Heart right ventricle (tissue), 16 donors: ENCODE measurements around the gene MS4A15. TPM values are rescaled to one million over a fixed set of nuclear protein-coding genes. Genes with fewer than 3 reads are reported as not detected.
"Not testable (repeated sequence)": the region's sequence is repeated elsewhere in the genome, so short reads cannot be mapped to it uniquely, and the experiment has no call there.

Experiments used
- ATAC-seq, 8 donors: fragments of 200-7000 bp; cut with Tn5 transposase; one replicate each; pipeline ENCODE4 v1.9.1; 2020; ENCODE audit warnings: mild to moderate bottlenecking in 8 of 8, moderate library complexity in 8 of 8, moderate number of reproducible peaks in 1 of 8
- DNase-seq, 2 donors: peaks; one replicate each; pipeline ENCODE4 v3.0.0-alpha.2; 2020
- H3K27ac ChIP-seq, 10 donors: fragments of 200-600 bp; sonication (generic) in 2 of 10; one replicate each; pipeline versions ENCODE4 v1.5.0 to v1.8.0; 2020 to 2022; ENCODE audit warnings: mild to moderate bottlenecking in 3 of 10
- H3K27me3 ChIP-seq, 7 donors: fragments of 200-600 bp; one replicate each; pipeline ENCODE4 v1.8.0; 2021 to 2022; ENCODE audit warnings: mild to moderate bottlenecking in 2 of 7
- H3K36me3 ChIP-seq, 9 donors: fragments of 200-600 bp; sonication (generic) in 1 of 9; one replicate each; pipeline versions ENCODE4 v1.5.0 to v1.8.0; 2020 to 2022; ENCODE audit warnings: mild to moderate bottlenecking in 2 of 9
- H3K4me1 ChIP-seq, 9 donors: fragments of 200-600 bp; sonication (generic) in 1 of 9; one replicate each; pipeline versions ENCODE4 v1.5.0 to v1.8.0; 2020 to 2022; ENCODE audit warnings: mild to moderate bottlenecking in 4 of 9
- H3K4me3 ChIP-seq, 10 donors: fragments of 200-600 bp; sonication (generic) in 2 of 10; one replicate each; pipeline versions ENCODE4 v1.5.0 to v1.8.0; 2020 to 2022; ENCODE audit warnings: mild to moderate bottlenecking in 7 of 10, moderate library complexity in 2 of 10
- H3K9me3 ChIP-seq, 11 donors: fragments of 200-600 bp in 10 of 11; sonication (generic) in 2 of 11; one replicate each; pipeline versions ENCODE4 v1.5.0 to v1.8.0; 2013 to 2022; ENCODE audit warnings: mild to moderate bottlenecking in 2 of 11, control low read depth in 1 of 11, moderate library complexity in 1 of 11
- WGBS, 2 donors: extraction: QIAGEN DNeasy Blood & Tissue Kit; methylation state at CpG; one replicate each; pipeline ENCODE4 v1.1.7; 2013; ENCODE audit warnings: inconsistent platforms in 1 of 2; 5-methylcytosine and 5-hydroxymethylcytosine counted together
- intact Hi-C, 10 donors: fragments of 100-400 bp; cut with DNase I; formaldehyde crosslinking; loops; one replicate each; pipeline versions ENCODE4 v1.11.1 to v1.14.2; 2022
- polyA plus RNA-seq, 2 donors: library from polyadenylated mRNA; stranded (reverse); fragments of 200-250 nt; gene quantifications; one replicate each; pipeline ENCODE4 v1.2.3, GENCODE V29; 2013
- total RNA-seq, 10 donors: library from RNA; stranded (reverse); fragmentation: NEBNext Ultra II Directional in 3 of 10; extraction: Animal tissue kit (Norgen Biotek cat#: 25700) in 3 of 10; gene quantifications; one replicate each; pipeline versions ENCODE4 v1.2.1 to v1.2.4, GENCODE V29; 2021 to 2023
- TF ChIP-seq, protein P1 (sequence below), 9 donors: fragments of 200-600 bp; sonication (generic) in 2 of 9; IDR thresholded peaks; one replicate each; pipeline versions ENCODE4 v1.5.0 to v1.8.0; 2021 to 2022; ENCODE audit warnings: antibody characterized with exemption in 9 of 9, mild to moderate bottlenecking in 5 of 9, moderate library complexity in 1 of 9
- donor health status: Arrhythmogenic right ventricular cardiomyopathy.
- donor health status: ischemic (EF 13 %, LVEDD 7.1; RV severe dilation, severe dysfunction).
- donor health status: healthy with polysubstance abuse.
- donor health status: DM: no; HTN: yes; CAD: no.
- donor health status: DM: no; HTN: no; CAD: no.
- donor health status: ischemic (EF 25% LVEDD 6.9; RV normal size, moderate dysfunction).
- donor health status: ischemic (EF 25% LVEDD 5.7; RV mildly dilated, moderate dysfunction).
- donor health status: healthy.
- donor health status: DM: yes; HTN: yes; CAD: no.
- donor health status: Ischemic cardiomyopathy.
- donor health status: ischemic (EF 35%, LVEDD 5.7; RV mildly dilated, moderate dysfunction).
- donor health status: nonischemic (EF 11% LVEDD 7.7; RV severe dilation, severe dysfunction).
- donor health status: DM: yes; HTN: yes; CAD: no.
- donor health status: PGD.
- donor health status: ischemic (EF 29% LVEDD 5.4; RV normal size, mild dysfunction).
- donor health status: nonischemic (EF 23%, LVEDD 6.1; RV moderate dilation, normal function).

The MS4A15 gene
- total and polyA plus RNA-seq, 12 donors: not detected

DNA sequence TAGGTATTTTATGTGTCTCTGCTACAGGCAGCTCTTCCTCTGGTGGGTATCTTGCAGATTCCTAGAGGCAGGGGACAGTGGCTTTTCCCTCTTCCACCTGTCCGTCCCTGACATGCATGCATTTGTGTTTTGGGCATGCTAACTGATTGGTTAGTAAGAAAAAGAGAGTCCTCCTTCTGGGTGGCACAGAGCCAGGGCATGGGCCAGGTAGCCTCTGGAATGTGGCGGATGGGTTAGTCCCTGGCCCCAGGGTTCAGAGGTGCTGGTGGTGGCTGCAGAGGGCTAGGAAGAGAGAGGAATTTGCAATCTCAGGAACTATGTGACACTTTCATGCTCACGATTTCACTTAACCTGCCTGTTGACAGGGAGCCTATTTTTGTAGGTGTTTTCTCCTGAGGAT lies 5.8 kb upstream of the MS4A15 start:
- intact Hi-C loops: no loop called here
- Histone ChIP-seq H3K9me3 (no peaks in the 10 kb centered on the region), H3K36me3 (no peaks in the 10 kb centered on the region), H3K4me3 (no peak overlapping the region), H3K4me1 (no peaks in the 10 kb centered on the region), H3K27ac (no peak overlapping the region), H3K27me3 (peaks cover 0 to 46% (median 33%) of the 10 kb centered on the region in 7 donors)
- TF ChIP-seq, protein P1, sequence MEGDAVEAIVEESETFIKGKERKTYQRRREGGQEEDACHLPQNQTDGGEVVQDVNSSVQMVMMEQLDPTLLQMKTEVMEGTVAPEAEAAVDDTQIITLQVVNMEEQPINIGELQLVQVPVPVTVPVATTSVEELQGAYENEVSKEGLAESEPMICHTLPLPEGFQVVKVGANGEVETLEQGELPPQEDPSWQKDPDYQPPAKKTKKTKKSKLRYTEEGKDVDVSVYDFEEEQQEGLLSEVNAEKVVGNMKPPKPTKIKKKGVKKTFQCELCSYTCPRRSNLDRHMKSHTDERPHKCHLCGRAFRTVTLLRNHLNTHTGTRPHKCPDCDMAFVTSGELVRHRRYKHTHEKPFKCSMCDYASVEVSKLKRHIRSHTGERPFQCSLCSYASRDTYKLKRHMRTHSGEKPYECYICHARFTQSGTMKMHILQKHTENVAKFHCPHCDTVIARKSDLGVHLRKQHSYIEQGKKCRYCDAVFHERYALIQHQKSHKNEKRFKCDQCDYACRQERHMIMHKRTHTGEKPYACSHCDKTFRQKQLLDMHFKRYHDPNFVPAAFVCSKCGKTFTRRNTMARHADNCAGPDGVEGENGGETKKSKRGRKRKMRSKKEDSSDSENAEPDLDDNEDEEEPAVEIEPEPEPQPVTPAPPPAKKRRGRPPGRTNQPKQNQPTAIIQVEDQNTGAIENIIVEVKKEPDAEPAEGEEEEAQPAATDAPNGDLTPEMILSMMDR (IDR thresholded peaks at IDR 0.05): no peak
- ATAC-seq (no peak), DNase-seq (no peak)
- WGBS, 2 donors: 55 to 61% methylated on average over 3 of the region's 3 CpGs

DNA sequence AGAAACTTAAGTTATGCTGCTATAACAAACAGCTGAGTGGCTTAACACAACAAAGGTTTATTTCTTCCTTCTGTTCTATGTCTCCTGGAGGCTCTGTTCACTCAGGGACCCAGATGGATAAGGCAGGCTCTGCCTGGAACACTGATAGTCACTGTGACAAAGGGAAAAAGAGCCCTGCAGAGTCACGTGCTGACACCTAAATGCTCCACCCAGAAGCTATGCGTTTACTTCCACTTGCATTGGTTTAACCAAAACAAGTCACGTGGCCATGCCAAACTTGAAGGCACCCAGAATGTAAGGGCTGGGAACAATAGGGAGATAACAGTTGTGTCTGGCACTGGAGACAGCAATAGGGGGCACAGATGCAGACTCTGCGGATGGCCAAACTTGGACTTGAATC lies 3.4 kb upstream of the MS4A15 start:
- H3K4me1 ChIP-seq: no peaks in the 10 kb centered on the region
- no peak for DNase-seq
- H3K27me3 ChIP-seq: peaks cover 0 to 63% (median 40%) of the 10 kb centered on the region in 7 donors
- intact Hi-C loops: no loop called here
- TF ChIP-seq, protein P1 (IDR thresholded peaks at IDR 0.05): no peak
- WGBS, 2 donors: 51% methylated on average over 4 of the region's 4 CpGs
- peaks cover 0 to 5% (median 0%) of the 10 kb centered on the region in 11 donors for H3K9me3 ChIP-seq
- no peak overlapping the region for H3K27ac ChIP-seq
- ATAC-seq: no peak
- no peak overlapping the region for H3K4me3 ChIP-seq
- no peaks in the 10 kb centered on the region for H3K36me3 ChIP-seq

DNA sequence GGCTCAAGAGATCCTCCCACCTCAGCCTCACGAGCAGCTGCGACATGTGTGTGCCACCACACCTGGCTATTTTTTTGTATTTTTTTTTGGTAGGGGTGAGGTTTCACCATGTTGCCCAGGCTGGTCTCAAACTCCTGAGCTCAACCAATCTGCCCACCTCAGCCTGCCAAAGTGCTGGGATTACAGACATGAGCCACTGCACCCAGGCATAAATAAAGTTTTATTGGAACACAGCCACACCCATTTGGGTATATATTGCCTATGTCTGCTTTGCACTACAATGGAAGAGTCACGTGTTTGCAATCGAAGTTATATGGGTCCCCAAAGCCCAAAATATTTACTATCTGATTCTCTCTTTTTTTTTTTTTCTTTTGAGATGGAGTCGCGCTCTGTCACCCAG lies 1.8 kb upstream of the MS4A15 start:
- TF ChIP-seq, protein P1 (IDR thresholded peaks at IDR 0.05): no peak
- DNase-seq: no peak
- intact Hi-C loops: no loop called here
- Histone ChIP-seq H3K27ac (no peak overlapping the region), H3K9me3 (peaks cover 0 to 5% (median 0%) of the 10 kb centered on the region in 11 donors), H3K4me3 (no peak overlapping the region), H3K36me3 (no peaks in the 10 kb centered on the region), H3K27me3 (peaks cover 0 to 64% (median 40%) of the 10 kb centered on the region in 7 donors), H3K4me1 (peaks cover 0 to 9% (median 0%) of the 10 kb centered on the region in 9 donors)
- ATAC-seq: no peak
- WGBS, 2 donors: 87 to 90% methylated on average over 6 of the region's 6 CpGs

DNA sequence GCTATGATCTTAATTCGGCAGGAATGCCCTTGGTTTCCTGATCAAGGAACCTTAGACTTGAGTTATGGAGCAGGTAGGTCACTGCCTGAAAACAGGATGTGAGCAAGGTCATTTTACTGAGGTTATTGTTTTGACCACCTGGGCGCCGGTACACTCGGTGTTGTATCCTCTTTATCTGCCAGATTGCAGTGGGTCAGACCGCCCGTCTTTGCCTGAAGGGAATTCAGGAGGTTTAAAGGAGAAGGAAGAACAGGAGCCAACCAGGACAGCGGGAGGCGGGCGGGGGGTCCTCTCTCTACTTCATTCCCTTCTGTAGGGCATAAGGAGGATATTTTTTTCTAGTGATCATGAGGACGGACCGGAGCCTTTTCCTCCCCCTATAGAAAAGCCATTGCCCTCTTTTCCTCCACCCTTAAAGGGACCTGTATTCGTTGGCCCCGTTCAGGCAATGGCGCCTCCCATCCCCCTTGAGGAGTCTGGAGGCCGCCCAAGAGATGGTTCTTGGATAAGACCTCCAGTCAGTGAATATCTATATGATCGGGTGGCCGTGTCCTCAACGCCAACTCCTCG lies 649 bp downstream of the MS4A15 start:
- H3K4me3 ChIP-seq: no peak overlapping the region
- peaks cover 0 to 50% (median 28%) of the 10 kb centered on the region in 7 donors for H3K27me3 ChIP-seq
- H3K4me1 ChIP-seq: peaks cover 0 to 11% (median 0%) of the 10 kb centered on the region in 9 donors
- 86 to 93% methylated on average over 19 of the region's 19 CpGs for WGBS, 2 donors
- DNase-seq (no peak), ATAC-seq (no peak)
- H3K36me3 ChIP-seq: no peaks in the 10 kb centered on the region
- peaks cover 0 to 5% (median 0%) of the 10 kb centered on the region in 11 donors for H3K9me3 ChIP-seq
- no peak overlapping the region for H3K27ac ChIP-seq
- intact Hi-C loops: no loop called here
- TF ChIP-seq, protein P1 (IDR thresholded peaks at IDR 0.05): no peak

DNA sequence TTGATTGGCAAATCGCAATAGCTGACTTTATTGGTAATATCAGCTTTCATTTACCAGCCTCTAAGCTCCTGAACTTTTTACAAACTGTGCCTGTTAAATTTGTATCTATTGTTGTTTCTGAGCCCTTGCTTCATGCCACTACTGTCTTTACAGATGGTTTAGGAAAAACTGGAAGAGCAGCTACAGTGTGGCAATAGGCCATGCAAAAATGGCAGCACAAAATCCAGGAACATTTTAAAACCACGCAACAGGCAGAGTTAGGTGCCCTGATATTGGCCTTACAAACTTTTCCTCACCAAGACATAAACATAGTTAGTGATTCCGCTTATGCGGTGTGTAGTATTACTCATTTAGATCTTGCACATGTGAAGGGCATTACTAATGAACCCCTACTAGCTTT lies 2.0 kb downstream of the MS4A15 start:
- WGBS, 2 donors: 93 to 97% methylated on average over 4 of the region's 4 CpGs
- H3K27me3 ChIP-seq: peaks cover 0 to 47% (median 34%) of the 10 kb centered on the region in 7 donors

DNA sequence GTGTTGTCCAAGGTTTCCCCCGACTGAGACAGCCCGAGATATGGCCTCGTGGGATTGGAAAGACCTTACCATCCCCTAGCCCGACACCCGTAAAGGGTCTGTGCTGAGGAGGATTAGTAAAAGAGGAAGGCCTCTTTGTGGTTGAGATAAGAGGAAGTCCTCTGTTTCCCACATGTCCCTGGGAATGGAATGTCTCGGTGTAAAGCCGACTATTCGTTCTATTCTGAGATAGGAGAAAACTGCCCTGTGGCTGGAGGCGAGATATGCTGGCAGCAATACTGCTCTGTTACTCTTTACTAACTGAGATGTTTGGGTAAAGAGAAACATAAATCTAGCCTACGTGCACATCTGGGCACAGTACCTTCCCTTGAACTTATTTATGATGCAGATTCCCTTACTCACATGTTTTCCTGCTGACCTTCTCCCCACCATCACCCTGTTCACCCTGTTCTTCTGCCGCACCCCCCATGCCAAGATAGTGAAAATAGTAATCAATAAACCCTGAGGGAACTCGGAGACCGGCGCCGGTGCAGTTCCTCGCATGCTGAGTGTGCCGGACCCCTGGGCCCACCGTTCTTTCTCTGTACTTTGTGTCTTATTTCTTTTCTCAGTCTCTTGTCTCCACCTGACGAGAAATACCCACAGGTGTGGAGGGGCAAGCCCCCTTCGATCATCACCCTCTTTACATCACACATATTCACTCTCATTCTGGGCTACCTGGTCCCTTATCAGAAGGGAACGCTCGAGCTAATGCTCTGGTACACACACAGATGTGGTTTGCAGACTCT lies 3.0 kb downstream of the MS4A15 start:
- intact Hi-C loops, H3K4me3 ChIP-seq, H3K27ac ChIP-seq, H3K36me3 ChIP-seq, H3K9me3 ChIP-seq, ATAC-seq, DNase-seq: not testable (repeated sequence)
- H3K27me3 ChIP-seq: peaks cover 0 to 53% (median 29%) of the 10 kb centered on the region in 7 donors
- peaks cover 0 to 11% (median 0%) of the 10 kb centered on the region in 9 donors for H3K4me1 ChIP-seq
- 53 to 54% methylated on average over 22 of the region's 22 CpGs for WGBS, 2 donors

More for the DNA sequence above, 2.0 kb downstream of the MS4A15 start:
- ATAC-seq, H3K27ac ChIP-seq, H3K9me3 ChIP-seq, H3K4me3 ChIP-seq, intact Hi-C loops, H3K36me3 ChIP-seq, DNase-seq: not testable (repeated sequence)
- peaks cover 0 to 11% (median 0%) of the 10 kb centered on the region in 9 donors for H3K4me1 ChIP-seq
